CD1c-positive myeloid dendritic cell (primary cell): ENCODE results near the gene SLCO1B3.

Source experiments
- DNase-seq: peaks from one replicate; pipeline ENCODE4 v3.0.0-alpha.2; 2016; ENCODE audit errors: extremely low spot score

SLCO1B3 gene

GRCh38 chr12:20885116-20885515 lies 74.6 kb downstream of the SLCO1B3 start:
- no peak for DNase-seq

GRCh38 chr12:20885552-20885951 lies 75.0 kb downstream of the SLCO1B3 start:
- DNase-seq: no peak

- no peak for DNase-seq
Measured at GRCh38 chr12:20917269-20917668, 106.8 kb downstream of the SLCO1B3 start.

GRCh38 chr12:20917819-20918218 lies 107.3 kb downstream of the SLCO1B3 start:
- no peak for DNase-seq

DNA sequence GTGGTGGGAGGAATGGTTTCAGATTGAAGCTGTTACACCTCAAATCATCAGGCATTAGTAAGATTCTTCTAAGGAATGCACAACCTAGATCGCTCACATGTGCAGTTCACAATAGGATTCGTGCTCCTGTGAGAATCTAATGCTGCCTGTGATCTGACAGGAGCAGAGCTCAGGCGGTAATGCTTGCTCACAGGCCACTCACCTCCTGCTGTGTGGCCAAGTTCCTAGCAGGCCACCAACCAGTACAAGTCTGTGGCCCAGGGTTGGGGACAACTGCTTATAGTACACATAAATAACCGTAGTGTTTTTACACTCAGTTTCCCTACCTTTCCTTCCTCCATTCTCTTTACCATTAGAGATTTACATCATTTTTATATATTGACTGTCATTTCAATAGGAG lies 121.4 kb downstream of the SLCO1B3 start:
- DNase-seq: no peak

GRCh38 chr12:20946732-20947131 lies 136.2 kb downstream of the SLCO1B3 start:
- peak; percentile 11 for DNase-seq

DNA sequence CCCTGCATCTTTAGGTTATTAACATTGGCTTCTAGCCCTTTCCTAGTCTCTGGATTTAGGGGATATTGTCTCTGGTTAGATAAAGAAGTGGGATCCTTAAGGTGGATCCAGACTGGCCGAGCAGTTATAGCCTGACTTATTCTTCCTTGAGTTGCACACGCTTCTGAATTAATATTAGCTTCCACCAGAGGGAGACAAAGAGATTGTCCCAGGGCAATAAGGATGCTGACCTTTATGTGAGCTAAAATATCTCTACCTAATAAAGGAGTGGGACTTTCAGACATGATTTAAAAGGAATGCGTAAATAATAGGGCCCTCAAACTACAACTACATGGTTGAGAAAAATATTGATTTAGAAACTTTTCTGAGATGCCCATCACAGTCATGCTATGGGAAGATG lies 139.7 kb downstream of the SLCO1B3 start:
- peak; percentile 7 for DNase-seq

DNA sequence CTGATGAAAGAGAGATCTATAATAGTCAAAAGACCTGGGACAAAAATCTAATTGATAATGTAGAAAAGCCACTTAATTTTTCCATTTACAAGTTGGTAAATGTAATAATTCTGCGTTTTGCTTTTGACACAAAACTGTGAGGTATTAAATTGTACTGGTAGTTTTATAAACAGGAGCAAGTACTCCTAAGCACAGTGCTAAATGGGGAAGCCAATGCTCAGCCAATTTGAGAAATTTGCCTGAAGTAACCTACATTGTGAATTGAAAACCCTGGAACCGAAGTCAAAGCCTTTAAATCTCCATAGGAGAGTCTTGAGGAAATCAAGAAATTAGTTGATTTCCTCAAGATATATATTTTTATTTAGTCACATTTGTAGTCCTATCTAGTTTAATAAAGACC lies 152.8 kb downstream of the SLCO1B3 start:
- DNase-seq: no peak

- no peak for DNase-seq
Measured at GRCh38 chr12:20963762-20964161, 153.3 kb downstream of the SLCO1B3 start.
